HG02642 (cell line): Measurements from ENCODE around the gene ZNF35.

Experiments used
- ATAC-seq: cut with Tn5 transposase; IDR thresholded peaks from one replicate; pipeline ENCODE4 v1.9.1; 2021; ENCODE audit warnings: mild to moderate bottlenecking; ENCODE audit not compliant: unreplicated experiment, poor library complexity

The ZNF35 gene

GRCh38 chr3:44682182-44682896, 33.8 kb downstream of the ZNF35 start:
- no peak for ATAC-seq

GRCh38 chr3:44685128-44685800, 36.7 kb downstream of the ZNF35 start:
- peak; percentile 98 for ATAC-seq

GRCh38 chr3:44687898-44688297, 39.4 kb downstream of the ZNF35 start:
- ATAC-seq: no peak
